ENCODE data around the gene PPP4R2.

GRCh38 chr3:72982609-72983366 is 13.8 kb upstream of the PPP4R2 start:
- no peak for TF ChIP-seq POLR2A (IDR thresholded peaks at IDR 0.05)
- TF ChIP-seq CTCF (IDR thresholded peaks at IDR 0.05), result no peak

Data from tibial nerve (tissue), 3 donors.